Activated naive CD4-positive, alpha-beta T cell (primary cell): ENCODE data around the gene ZKSCAN1.
"Not testable (repeated sequence)": the region's sequence is repeated elsewhere in the genome, so short reads cannot be mapped to it uniquely, and the experiment has no call there.

Experiments used
- DNase-seq, 4 experiments: peaks; one replicate each; lab custom pipeline; 2025; lab: John Stamatoyannopoulos, UW

ZKSCAN1 gene

DNA sequence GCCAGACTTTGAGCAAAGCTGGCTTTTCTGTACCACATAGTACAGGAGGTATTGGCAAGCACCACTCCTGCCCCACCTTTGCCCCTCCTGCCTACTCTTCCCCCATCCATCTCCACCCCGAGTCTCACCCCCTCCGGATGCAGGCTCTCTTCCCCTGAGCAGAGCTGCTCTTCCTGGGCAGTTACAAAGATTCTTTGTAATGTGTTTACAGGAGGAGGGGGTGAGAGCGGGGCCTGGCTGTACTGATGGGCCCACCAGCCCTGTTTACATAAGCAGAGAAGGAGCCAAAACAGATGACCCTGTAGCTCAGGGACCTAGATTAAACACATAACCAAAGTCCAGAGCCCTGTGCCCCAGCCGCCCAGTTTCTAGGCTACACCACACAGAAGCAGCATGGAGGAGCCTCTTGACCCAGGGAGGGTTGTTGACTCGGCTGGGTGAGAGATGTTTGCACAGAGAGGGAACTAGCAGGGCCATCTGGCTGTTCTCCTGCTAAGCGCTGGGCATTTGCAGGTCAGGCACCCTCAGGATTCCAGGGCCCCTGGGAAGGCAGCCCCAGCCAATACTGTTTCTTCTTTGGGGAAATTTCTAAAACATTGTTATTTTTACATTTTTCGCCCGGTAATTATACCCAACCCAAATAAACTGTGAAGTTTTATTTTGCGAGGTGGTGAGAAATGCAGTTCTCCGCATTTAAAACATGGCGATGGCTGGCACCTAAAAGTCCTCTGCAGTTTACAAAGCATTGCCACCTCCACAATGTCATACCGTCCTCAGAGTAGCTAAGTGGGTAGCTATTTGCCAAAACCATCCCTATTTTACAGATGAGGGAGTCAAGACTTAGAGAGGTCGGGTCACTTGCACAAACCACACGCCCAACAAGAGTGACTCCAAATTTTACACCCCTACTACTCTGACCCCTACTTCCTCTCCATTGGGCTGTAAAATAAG, 11.4 kb upstream of the ZKSCAN1 start:
- no peak for DNase-seq

DNA sequence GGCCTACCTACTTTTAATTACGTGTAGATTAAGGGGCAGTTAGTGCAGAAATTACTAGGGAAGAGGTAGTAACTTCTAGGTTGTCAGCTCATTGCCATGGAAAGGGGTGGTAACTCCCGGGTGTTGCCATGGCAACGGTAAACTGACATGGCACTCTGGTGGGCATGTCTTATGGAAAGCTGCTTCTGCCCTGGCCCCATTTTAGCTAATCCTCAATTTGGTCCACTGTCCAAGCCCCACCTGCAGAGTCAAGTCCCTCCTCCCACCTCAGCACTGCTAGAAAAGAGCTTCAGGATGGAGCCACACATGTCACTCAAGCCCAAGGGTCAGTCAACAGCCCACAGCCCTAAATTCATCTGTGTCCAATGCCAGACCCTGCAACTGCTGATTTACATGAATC, 7.5 kb upstream of the ZKSCAN1 start:
- no peak for DNase-seq

DNA sequence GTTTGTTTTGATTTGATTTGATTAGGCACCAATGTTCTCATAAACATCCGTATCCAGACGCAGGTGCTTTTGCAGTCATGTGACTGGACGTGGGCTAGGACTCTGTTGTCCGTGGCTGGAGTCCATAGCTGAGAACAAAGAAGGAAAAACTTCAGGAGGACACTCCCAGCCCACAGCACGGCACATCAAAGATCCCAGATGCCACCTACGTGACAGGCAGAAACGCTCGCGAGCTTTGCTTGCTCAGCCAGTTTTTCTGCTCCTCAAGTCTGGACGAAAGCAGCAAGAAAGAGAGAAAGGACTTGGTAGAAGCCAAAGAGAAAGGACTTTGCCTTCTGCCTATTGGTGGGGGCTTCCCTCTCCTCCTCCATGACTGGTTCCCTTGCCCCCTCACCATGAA, 6.9 kb upstream of the ZKSCAN1 start:
- DNase-seq: no peak

DNA sequence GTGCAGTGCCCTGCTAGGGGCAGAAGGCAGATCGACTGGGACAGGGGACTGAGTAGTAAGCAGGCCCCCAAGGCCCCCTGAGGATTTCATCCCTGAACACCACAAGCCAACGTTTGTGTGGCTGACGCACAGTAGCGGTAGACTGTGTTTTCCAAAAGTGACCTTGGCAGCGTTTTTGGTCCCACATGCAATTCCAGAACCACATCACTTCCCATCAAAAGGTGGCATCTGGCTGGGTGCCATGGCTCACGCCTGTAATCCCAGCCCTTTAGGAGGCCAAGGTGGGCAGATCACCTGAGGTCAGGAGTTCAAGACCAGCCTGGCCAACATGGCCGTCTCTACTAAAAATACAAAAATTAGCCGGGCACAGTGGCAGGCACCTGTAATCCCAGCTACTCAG, 5.4 kb upstream of the ZKSCAN1 start:
- not testable (repeated sequence) for DNase-seq

DNA sequence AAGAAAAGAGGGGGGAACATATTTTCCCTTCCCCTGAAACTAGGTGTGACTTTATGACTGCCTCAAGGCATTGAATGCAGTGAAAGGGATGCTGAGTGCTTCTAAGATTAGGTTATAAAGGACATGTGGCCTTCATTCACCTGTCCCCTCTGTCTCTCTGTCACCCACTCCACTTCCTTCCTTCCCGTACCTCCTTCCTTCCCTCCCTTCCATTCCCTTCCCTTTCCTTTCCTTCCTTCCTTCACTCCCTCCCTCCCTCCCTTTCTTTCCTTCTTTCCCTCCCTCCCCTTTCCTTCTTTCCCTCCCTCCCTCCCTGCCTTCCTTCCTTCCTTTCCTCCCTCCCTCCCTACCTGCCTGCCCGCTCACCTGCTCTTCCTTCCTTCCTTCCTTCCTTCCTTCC, 4.5 kb upstream of the ZKSCAN1 start:
- DNase-seq: no peak

DNA sequence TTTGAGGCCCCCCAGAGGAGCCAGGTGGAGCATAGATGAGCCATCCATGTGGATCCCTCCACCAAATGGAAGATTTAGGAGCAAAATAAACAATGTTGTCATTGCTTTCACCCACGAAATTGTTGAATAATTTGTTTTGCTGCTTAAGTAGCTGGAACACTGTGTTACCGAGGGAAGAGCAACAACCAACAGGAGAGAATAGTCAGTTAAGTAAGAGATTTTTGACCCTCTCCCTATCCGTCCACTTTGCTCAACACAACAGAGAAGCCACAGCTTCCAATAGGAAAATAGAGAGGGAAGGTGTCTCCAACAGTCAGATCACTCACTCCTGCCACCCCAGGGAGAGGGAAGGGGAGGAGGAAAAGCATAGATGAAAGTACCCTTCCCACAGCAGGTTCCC, 3.9 kb upstream of the ZKSCAN1 start:
- DNase-seq: no peak

DNA sequence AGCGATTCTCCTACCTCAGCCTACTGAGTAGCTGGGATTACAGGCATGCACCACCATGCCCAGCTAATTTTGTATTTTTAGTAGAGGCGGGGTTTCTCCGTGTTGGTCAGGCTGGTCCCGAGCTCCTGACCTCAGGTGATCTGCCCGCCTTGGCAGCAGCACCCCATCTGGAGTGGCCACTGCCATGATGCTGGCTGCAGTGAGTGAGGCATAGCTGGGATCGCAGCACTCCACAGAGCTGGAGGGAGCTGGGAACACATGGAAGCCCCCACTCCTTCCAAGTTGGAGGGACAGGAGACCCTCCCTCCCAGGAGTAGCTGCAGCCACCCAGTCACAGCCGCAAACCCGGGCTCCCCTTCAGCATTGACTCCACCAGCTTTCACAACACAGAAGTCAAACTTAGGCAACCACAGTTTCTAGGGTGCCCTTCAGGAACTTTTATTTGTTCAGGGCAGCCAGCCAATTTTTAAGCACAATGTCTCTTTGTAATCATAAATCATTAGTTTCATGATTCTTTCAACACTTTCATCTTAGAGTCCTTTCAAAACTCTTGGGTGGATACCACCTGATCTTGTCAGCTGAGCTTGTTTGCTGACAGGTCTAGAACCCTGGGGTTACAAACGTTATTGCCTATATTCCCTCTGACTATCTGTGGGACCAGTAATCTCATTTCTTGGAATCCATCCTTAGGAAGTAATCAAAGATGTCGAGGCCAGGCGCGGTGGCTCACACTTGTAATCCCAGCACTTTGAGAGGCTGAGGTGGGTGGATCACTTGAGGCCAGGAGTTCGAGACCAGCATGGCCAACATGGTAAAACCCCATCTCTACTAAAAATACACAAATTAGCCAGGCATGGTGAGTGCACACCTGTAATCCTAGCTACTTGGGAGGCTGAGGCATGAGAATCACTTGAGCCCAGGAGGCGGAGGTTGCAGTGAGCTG, 2.7 kb upstream of the ZKSCAN1 start:
- DNase-seq: not testable (repeated sequence)

DNA sequence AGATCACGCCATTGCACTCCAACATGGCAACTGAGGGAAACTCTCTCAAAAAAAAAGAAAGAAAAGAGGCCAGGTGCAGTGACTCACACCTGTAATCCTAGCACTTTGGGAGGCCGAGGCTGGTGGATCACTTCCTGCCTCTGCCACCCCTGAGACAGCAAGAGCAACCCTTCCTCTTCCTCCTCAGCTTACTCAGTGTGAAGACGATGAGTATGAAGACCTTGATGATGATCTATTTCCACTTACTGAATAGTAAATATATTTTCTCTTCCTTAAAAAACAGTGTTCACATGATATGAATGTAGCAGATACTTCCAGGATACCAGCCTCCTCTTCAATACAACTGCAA, 2.1 kb upstream of the ZKSCAN1 start:
- no peak for DNase-seq

DNA sequence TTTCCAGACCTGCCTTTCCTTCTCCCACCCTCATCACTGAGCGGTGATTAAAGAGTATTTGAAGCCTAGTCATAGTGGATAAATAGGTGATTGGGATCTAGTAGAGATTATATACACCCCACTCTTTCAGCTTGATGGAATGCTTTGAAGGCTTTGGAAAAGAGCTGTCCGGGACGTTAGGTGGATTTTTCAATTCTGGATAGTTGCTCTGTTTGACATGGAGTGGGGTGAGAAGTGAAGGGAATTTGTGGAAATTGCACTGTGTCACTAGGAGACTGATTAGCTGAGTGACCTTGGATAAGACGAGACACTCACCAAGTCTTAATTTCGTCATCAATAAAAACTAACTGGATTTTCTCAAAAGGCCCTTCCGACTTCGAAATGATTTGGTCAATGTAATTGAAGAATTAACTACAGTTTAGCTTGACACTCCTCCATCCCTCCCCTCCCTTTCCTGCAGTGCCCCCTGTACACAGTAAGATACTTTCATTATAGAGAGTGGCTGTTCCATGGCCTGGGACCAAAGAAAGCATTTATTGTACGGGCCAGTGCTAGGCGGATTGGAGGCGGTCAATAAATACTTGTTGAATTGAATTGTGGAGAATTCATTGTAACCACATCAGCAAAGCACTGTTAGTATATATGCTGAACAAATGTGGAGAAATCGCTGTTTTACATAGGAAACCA, 962 bp downstream of the ZKSCAN1 start:
- no peak for DNase-seq

DNA sequence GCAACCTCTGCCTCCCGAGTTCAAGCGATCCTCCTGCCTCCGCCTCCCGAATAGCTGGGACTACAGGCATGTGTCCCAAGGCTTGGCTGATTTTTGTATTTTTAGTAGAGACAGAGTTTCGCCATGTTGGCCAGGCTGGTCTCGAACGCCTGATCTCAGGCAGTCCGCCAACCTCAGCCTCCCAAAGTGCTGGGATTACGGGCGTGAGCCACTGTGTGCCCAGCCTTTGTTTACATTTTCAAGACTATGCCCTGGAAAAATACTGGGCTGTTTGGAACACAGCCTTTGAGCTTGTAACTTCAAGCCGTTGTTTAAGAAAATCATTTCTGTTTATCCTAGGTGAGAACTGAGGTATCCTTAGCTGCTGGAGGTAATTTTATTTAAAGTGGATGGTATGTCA, 1.9 kb downstream of the ZKSCAN1 start:
- DNase-seq: no peak

DNA sequence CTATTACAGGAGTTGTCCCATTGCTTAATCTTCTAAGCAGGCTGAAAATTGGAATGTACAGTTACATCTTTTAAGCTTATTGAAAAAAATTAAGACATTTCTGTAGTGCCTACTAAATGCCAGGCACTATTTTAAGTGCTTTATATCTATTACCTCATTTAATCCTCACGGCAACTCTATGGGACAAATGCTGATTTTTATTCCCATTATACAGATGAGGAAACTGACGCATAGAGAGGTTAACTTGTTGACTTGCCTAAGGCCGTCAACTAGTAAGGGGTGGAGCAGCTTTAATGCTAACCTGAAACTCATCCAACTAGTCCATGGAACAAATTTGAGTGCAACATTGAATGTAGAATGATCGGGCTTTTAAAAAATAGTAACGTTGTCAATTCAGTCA, 2.5 kb downstream of the ZKSCAN1 start:
- no peak for DNase-seq

DNA sequence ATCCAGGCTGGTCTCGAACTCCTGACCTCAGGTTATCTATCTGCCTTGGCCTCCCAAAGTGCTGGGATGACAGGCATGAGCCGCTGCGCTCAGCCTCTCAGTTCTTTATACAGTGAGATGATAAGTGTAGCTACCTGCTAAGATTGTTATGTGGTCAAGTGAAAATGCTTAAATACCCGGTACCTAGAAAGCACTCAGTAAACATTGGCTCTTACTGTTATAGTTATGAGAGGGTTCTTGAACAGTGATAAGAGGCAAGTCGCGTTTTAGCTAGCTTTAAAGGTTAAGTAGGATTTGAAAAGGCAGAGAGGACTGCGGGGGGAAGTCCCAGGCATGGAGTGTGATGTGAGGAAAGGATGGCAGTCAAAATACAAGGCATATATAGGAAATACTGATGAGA, 4.5 kb downstream of the ZKSCAN1 start:
- no peak for DNase-seq

DNA sequence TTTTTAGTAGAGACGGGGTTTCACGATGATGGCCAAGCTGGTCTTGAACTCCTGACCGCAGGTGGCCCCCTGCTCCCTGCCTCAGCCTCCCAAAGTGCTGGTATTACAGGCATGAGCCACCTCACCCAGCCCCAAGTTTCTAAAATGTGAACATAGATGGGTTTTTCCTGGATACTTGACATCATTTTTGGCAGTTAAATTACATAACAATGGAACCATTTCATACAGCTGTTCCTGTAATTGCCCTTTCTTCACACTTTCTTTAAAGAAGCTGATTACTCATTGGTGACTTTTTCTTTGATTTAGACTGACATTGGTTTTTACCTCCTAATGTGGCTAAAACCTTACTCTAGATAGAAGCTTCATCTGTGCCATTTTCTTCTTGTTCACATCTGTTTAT, 5.9 kb downstream of the ZKSCAN1 start:
- DNase-seq: no peak

DNA sequence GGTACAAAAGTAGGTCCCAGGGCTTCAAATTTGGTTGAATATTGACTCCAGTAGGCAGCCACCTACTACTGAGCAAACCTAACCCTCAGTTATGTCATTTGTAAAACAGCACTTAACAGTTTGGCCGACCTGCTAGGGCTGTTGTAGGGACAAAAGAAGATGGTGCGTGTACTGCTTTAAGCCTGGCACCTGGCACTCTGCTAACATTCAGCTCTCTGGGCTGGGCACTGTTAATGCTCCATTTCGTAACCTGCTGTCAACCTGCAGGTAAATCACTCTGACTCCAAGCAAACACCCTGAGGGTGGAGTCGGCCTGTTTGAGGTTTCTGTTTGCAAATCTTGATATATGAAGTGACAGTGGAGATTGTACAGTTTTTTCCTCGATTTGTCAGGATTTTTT, 7.2 kb downstream of the ZKSCAN1 start:
- no peak for DNase-seq

DNA sequence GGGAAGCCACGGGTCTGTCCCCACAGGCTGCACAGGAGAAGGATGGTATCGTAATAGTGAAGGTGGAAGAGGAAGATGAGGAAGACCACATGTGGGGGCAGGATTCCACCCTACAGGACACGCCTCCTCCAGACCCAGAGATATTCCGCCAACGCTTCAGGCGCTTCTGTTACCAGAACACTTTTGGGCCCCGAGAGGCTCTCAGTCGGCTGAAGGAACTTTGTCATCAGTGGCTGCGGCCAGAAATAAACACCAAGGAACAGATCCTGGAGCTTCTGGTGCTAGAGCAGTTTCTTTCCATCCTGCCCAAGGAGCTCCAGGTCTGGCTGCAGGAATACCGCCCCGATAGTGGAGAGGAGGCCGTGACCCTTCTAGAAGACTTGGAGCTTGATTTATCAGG, 8.1 kb downstream of the ZKSCAN1 start:
- no peak for DNase-seq

DNA sequence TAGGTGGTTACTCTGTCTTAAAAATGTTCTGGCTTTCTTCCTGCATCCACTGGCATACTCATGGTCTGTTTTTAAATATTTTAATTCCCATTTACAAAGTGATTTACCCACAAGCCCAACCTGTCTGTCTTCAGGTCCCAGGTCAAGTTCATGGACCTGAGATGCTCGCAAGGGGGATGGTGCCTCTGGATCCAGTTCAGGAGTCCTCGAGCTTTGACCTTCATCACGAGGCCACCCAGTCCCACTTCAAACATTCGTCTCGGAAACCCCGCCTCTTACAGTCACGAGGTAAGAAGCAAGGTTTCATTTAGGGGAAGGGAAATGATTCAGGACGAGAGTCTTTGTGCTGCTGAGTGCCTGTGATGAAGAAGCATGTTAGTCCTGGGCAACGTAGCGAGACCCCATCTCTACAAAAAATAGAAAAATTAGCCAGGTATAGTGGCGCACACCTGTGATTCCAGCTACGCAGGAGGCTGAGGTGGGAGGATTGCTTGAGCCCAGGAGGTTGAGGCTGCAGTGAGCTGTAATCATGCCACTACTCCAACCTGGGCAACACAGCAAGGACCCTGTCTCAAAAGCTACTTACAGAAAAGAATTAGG, 8.7 kb downstream of the ZKSCAN1 start:
- no peak for DNase-seq

DNA sequence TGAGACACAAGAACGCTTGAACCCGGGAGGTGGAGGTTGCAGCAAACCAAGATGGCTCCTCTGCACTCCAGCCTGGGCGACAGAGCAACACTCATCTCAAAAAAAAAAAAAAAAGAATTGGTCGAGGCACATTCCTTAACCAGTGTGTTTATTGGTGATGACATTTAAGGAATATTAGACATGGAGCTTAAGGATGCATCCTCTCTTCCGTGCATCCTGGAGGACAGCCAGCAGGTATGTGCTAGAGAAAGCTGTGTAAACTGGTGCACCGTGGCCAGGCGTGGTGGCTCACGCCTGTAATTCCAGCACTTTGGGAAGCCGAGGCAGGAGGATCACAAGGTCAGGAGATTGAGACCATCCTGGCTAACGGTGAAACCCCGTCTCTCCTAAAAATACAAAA, 11.8 kb downstream of the ZKSCAN1 start:
- DNase-seq: no peak

DNA sequence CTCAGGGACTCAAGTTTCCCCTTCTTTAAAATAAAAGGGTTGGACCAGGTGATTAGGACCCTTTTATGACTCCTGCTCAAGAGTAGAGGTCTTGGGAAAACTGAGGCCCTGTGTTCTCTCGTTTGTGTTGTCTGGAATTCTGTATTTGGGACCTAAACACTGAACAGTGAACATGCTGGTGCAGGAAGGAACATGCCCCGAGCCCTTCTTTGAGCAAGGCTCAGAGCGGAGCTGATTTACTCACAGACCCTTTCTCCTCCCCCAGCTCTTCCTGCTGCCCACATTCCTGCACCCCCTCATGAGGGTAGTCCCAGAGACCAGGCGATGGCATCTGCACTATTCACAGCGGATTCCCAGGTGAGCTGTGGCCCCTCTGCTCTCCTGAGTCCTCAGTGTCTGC, 14.2 kb downstream of the ZKSCAN1 start:
- no peak for DNase-seq

DNA sequence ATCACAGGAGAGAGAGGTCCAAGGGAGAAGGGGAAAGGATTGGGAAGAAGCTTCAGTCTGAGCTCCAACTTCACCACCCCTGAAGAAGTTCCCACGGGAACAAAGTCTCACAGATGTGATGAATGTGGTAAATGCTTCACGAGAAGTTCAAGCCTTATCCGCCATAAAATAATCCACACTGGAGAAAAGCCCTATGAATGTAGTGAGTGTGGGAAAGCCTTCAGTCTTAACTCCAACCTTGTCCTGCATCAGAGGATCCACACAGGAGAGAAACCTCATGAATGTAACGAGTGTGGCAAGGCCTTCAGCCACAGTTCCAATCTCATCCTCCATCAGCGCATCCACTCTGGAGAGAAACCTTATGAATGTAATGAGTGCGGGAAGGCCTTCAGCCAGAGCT, 18.1 kb downstream of the ZKSCAN1 start:
- DNase-seq: no peak

DNA sequence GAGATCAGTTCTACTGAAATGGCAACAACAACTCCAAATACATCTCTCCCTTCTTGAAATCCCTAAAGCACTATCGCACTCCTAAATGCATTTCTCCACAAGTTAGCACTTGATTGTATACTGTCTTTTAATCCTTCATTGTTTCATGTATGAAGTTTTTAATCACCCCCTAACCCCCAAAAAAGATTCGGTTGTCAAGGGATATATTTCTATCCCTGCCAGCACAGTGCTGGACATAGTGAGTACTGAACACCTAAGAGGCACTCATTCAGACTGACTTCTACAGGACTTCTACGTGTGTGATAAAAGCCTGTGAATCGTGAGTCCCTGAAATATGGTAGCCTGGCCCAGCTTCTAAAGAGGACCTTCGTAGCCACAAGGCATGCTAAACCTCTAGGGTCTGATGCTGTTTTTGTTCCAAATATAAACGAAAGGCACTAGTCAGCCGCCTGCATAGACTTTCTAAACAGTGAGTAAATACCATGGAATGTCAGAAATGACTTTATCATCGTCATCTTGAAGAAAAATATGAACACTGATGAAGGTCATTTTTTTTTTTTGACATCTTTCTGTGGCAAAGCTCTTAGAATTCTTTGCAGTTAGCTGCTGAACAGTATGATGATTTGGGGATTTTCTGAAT, 19.6 kb downstream of the ZKSCAN1 start:
- no peak for DNase-seq

DNA sequence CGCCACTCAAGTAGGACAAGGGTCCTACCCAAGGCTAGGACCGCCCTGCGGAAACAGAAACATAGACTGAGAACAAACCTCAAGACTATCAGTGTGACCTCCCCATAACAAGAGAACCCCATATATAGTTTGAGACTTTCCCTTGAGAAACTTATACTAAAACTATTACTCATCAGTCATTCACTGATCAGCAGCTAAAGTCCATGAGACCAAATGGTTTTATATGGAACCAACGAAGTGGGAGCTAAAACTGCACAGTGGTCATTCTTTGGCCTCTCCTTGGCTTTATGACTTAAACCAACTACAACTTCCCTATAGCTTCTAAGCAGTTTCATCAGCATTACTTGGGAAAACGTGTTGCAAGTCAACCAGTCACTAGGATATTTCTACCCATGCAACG, 20.5 kb downstream of the ZKSCAN1 start:
- no peak for DNase-seq

DNA sequence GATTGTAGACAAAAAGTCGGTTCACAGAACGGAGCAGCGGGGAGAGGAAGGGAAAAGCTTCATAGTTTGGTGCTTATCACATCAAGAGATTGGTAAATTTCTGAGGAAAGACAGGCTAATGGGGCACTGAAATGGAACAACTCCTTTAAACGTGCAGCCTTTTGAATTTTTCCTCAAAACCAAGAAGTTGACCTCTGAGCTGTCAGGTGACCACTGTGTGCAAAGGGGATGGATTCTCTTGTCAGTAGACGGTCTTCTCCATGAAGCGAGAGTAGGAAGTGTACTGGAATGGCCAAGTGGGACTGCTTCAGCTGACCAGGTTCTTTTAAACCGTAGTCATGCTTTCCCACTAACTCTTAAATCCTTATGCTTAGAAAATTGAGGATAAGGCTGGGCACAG, 22.9 kb downstream of the ZKSCAN1 start:
- DNase-seq: no peak
